Raji (cell line): ENCODE measurements around the gene SYNPO2L.
A peak's percentile ranks its signal among the peaks of the same experiment; 100 is the strongest.

Experiments used
- POLR2A ChIP-seq: IDR thresholded peaks from 2 replicates; pipeline ENCODE4 v1.6.1; 2011; ENCODE audit warnings: low read depth, low read length, control low read depth; ENCODE audit not compliant: insufficient read depth

The SYNPO2L gene

GRCh38 chr10:73645251-73645650, 10.6 kb downstream of the SYNPO2L start:
- TF ChIP-seq POLR2A, result no peak

- TF ChIP-seq POLR2A, result no peak
These were observed 11.1 kb downstream of the SYNPO2L start for GRCh38 chr10:73644767-73645166.

GRCh38 chr10:73644015-73644743, 11.7 kb downstream of the SYNPO2L start:
- no peak for TF ChIP-seq POLR2A

- TF ChIP-seq POLR2A, result no peak
These were observed 12.5 kb downstream of the SYNPO2L start for GRCh38 chr10:73643362-73643761.

GRCh38 chr10:73641328-73642060, 14.3 kb downstream of the SYNPO2L start, which contains the start of gene MYOZ1:
Gene MYOZ1 (minus strand): TSS chr10:73641474. CDS start chr10:73640017, 1,457 bp downstream.
- no peak for TF ChIP-seq POLR2A

- TF ChIP-seq POLR2A, result no peak
These were observed 16.5 kb downstream of the SYNPO2L start for GRCh38 chr10:73639286-73639685.

- no peak for TF ChIP-seq POLR2A
These were observed 20.0 kb downstream of the SYNPO2L start for GRCh38 chr10:73635781-73636180.

GRCh38 chr10:73634421-73634820, 21.4 kb downstream of the SYNPO2L start:
- no peak for TF ChIP-seq POLR2A

GRCh38 chr10:73629165-73629564, 26.7 kb downstream of the SYNPO2L start:
- peak; percentile 18; the same call in 1 of the 2 replicates for TF ChIP-seq POLR2A

- TF ChIP-seq POLR2A, result no peak
These were observed 27.4 kb downstream of the SYNPO2L start for GRCh38 chr10:73628405-73628804.

- no peak for TF ChIP-seq POLR2A
These were observed 28.5 kb downstream of the SYNPO2L start for GRCh38 chr10:73627300-73627699.

- TF ChIP-seq POLR2A, result peak; percentile 92
These were observed 29.7 kb downstream of the SYNPO2L start for GRCh38 chr10:73625884-73626752.

GRCh38 chr10:73625004-73625883, 30.6 kb downstream of the SYNPO2L start:
- TF ChIP-seq POLR2A, result no peak

- no peak for TF ChIP-seq POLR2A
These were observed 32.8 kb downstream of the SYNPO2L start for GRCh38 chr10:73623056-73623455.
